Measurements from ENCODE around the gene JPH2.

- TF ChIP-seq, protein P1, sequence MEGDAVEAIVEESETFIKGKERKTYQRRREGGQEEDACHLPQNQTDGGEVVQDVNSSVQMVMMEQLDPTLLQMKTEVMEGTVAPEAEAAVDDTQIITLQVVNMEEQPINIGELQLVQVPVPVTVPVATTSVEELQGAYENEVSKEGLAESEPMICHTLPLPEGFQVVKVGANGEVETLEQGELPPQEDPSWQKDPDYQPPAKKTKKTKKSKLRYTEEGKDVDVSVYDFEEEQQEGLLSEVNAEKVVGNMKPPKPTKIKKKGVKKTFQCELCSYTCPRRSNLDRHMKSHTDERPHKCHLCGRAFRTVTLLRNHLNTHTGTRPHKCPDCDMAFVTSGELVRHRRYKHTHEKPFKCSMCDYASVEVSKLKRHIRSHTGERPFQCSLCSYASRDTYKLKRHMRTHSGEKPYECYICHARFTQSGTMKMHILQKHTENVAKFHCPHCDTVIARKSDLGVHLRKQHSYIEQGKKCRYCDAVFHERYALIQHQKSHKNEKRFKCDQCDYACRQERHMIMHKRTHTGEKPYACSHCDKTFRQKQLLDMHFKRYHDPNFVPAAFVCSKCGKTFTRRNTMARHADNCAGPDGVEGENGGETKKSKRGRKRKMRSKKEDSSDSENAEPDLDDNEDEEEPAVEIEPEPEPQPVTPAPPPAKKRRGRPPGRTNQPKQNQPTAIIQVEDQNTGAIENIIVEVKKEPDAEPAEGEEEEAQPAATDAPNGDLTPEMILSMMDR (IDR thresholded peaks at IDR 0.05) = no peak
- TF ChIP-seq POLR2A (IDR thresholded peaks at IDR 0.05) = no peak
These were observed 41.7 kb downstream of the JPH2 start for GRCh38 chr20:44145131-44145775.
